ENCODE measurements around the gene RUNDC3A.
A peak's percentile ranks its signal among the peaks of the same experiment; 100 is the strongest.
"Not testable (repeated sequence)": the region's sequence is repeated elsewhere in the genome, so short reads cannot be mapped to it uniquely, and the experiment has no call there.

Gene RUNDC3A

GRCh38 chr17:44318077-44318892, 9.9 kb downstream of the RUNDC3A start:
- DNase-seq (ENCODE audit: low read depth, low spot score) = no peak

GRCh38 chr17:44320066-44320465, 11.7 kb downstream of the RUNDC3A start:
- DNase-seq (ENCODE audit: low read depth, low spot score) = no peak

- DNase-seq (ENCODE audit: low read depth, low spot score) = no peak
Observed at GRCh38 chr17:44321246-44322120, 13.1 kb downstream of the RUNDC3A start.

- DNase-seq (ENCODE audit: low read depth, low spot score) = no peak
Observed at GRCh38 chr17:44322236-44322895, 14.0 kb downstream of the RUNDC3A start.

GRCh38 chr17:44323359-44324091, 15.1 kb downstream of the RUNDC3A start:
- DNase-seq (ENCODE audit: low read depth, low spot score) = no peak

GRCh38 chr17:44324092-44324570, 15.7 kb downstream of the RUNDC3A start:
- no peak for DNase-seq (ENCODE audit: low read depth, low spot score)

- DNase-seq (ENCODE audit: low read depth, low spot score) = peak; percentile 71
Observed at GRCh38 chr17:44324571-44325275, 16.3 kb downstream of the RUNDC3A start, which contains the start of gene SLC25A39. Gene SLC25A39 (minus strand): TSS chr17:44324823. CDS start chr17:44323562, 1,261 bp downstream.

- peak; percentile 93 for DNase-seq (ENCODE audit: low read depth, low spot score)
Observed at GRCh38 chr17:44326861-44327444, 18.6 kb downstream of the RUNDC3A start.

GRCh38 chr17:44327715-44328449, 19.5 kb downstream of the RUNDC3A start:
- DNase-seq (ENCODE audit: low read depth, low spot score) = no peak

- DNase-seq (ENCODE audit: low read depth, low spot score) = not testable (repeated sequence)
Observed at GRCh38 chr17:44329516-44329915, 21.1 kb downstream of the RUNDC3A start.

GRCh38 chr17:44330263-44330662, 21.9 kb downstream of the RUNDC3A start:
- not testable (repeated sequence) for DNase-seq (ENCODE audit: low read depth, low spot score)

GRCh38 chr17:44331249-44331760, 22.9 kb downstream of the RUNDC3A start:
- DNase-seq (ENCODE audit: low read depth, low spot score) = no peak

- no peak for DNase-seq (ENCODE audit: low read depth, low spot score)
Observed at GRCh38 chr17:44333371-44333770, 25.0 kb downstream of the RUNDC3A start.

- no peak for DNase-seq (ENCODE audit: low read depth, low spot score)
Observed at GRCh38 chr17:44334315-44334714, 25.9 kb downstream of the RUNDC3A start.

GRCh38 chr17:44334727-44335126, 26.3 kb downstream of the RUNDC3A start:
- DNase-seq (ENCODE audit: low read depth, low spot score) = no peak

- DNase-seq (ENCODE audit: low read depth, low spot score) = no peak
Observed at GRCh38 chr17:44335564-44335963, 27.2 kb downstream of the RUNDC3A start.

GRCh38 chr17:44335968-44336367, 27.6 kb downstream of the RUNDC3A start:
- DNase-seq (ENCODE audit: low read depth, low spot score) = no peak

- no peak for DNase-seq (ENCODE audit: low read depth, low spot score)
Observed at GRCh38 chr17:44338702-44339101, 30.3 kb downstream of the RUNDC3A start.

GRCh38 chr17:44340553-44340952, 32.2 kb downstream of the RUNDC3A start:
- not testable (repeated sequence) for DNase-seq (ENCODE audit: low read depth, low spot score)
